ENCODE results near the gene MXD3.

Gene MXD3

GRCh38 chr5:177303121-177303924 lies 8.4 kb downstream of the MXD3 start, which contains the start of the genes PRELID1 and RAB24:
Gene PRELID1 (plus strand): TSS chr5:177303799. CDS start chr5:177303986, 187 bp downstream.
Gene RAB24 (minus strand): TSS chr5:177303719. CDS start chr5:177303288, 431 bp downstream.
- peak; percentile 88 for DNase-seq (ENCODE audit: low spot score)

DNA sequence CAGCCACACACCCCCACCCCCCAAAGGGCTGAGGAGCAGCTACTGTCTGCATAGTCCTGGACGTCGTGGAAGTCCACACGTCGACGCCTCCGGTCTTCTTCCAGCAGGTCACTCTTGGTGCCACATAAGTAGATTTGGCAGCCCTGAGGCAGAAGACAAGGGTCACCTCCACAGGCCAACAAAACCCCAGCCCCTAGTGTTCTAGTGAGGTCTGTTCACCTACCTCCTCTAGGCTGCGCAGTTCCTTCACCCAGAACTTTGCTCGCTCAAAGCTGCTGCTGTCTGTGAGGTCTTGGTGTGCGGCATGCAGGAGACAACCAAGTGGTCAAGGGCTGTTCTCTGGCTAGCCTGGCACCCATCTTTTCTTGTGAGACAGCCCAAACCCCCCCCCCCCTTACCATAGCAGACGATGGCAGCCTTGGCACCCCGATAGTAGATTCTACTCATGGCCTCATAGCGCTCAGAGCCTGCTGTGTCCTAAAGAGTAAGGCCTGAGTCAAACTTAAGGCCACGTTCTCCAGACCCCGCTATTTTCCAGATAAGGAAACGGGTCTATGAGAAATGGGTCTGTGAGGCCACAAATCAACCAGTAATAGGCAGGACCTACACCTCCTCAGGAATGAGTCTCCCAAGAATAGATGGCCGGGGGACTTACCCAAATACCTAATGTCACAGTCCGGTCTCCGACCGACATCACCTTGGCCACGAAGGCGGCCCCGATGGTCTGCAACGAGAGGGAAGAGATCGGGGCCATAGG lies 9.2 kb downstream of the MXD3 start:
- DNase-seq (ENCODE audit: low spot score), result no peak

DNA sequence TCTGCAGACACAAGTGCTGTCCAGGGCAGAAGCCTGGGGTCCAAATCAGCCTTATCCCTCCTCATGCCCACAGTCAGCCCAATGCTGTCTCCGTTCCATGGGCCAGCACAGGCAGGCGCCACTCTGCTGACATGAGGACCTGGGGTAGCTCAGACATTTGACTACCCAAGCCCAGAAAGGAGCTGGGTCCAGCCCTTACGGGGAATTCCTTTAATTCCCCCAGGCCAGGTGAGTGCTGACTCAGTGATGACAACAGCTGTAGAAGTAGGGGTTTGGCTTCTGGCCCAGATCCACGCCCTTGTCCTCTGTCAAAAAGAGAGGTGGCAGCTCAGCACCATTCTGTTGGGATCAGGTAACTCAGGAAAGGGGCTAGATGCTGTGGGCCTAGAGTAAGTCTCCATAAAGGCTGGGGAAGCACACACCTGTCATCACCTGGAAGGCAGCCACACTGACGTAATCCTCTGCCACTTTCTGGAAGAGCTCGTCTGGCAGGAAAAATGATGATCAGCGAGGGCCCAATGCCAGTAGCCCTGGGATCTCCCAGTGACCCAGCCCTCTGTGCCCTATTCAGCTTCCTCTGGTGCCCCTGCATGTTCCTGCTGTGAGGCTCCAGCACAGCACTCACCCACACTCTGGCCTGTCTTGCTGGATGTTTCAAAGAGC lies 10.1 kb downstream of the MXD3 start:
- DNase-seq (ENCODE audit: low spot score), result peak; percentile 24

GRCh38 chr5:177300951-177301350 lies 10.7 kb downstream of the MXD3 start:
- no peak for DNase-seq (ENCODE audit: low spot score)

- DNase-seq (ENCODE audit: low spot score), result no peak
Measured at GRCh38 chr5:177300236-177300880, 11.3 kb downstream of the MXD3 start.

- no peak for DNase-seq (ENCODE audit: low spot score)
Measured at GRCh38 chr5:177299697-177300096, 12.0 kb downstream of the MXD3 start.

- no peak for DNase-seq (ENCODE audit: low spot score)
Measured at GRCh38 chr5:177297922-177298321, 13.8 kb downstream of the MXD3 start.

GRCh38 chr5:177296581-177296980 lies 15.1 kb downstream of the MXD3 start:
- no peak for DNase-seq (ENCODE audit: low spot score)

DNA sequence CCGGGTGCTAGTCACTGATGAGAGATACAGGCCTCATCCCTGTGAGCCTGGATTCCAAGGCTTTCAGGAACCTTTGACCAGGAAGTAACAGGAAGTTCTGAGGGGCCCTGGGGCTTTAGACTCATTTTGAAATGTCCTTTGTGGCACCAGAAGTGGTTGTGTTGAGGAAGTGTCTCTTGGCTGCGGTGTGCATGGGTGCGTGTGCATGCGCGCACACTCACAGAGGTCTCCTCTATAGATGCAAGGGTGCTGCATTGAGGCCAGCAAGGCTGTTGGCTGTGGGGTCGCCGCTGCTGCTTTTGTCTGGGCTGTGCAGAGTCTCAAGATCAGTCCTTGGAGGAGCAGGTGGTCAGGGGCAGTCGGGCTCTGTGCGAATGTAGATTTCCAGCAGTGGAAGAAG lies 15.8 kb downstream of the MXD3 start:
- no peak for DNase-seq (ENCODE audit: low spot score)

DNA sequence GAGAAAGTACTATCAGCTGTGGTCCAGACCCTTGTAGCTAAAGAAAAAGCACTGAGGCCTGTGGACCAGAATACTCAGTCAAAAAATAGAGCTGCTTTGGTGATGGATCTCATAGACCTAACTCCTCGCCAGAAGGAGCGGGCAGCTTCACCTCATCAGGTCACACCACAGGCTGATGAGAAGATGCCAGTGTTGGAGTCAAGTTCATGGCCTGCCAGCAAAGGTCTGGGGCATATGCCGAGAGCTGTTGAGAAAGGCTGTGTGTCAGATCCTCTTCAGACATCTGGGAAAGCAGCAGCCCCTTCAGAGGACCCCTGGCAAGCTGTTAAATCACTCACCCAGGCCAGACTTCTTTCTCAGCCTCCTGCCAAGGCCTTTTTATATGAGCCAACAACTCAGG lies 17.1 kb downstream of the MXD3 start:
- DNase-seq (ENCODE audit: low spot score), result no peak

- DNase-seq (ENCODE audit: low spot score), result no peak
Measured at GRCh38 chr5:177293819-177294581, 17.7 kb downstream of the MXD3 start.

DNA sequence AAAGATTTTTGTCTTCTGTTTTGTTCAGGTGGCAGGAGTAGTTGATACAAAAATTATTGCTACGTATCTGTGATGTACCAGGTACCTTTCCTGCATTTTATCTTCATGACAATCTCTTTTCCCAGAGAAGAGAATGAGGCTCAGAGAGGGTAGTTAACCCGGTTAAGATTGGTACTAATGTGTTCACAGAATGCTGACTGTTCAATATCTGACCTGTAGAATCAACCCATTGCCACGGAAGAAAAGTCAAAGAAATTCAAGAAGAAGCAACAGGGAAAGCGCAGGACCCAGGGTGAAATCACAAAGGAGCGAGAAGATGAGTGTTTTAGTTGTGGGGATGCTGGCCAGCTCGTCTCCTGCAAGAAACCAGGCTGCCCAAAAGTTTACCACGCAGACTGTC lies 20.0 kb downstream of the MXD3 start:
- no peak for DNase-seq (ENCODE audit: low spot score)

GRCh38 chr5:177290816-177291596 lies 20.7 kb downstream of the MXD3 start:
- no peak for DNase-seq (ENCODE audit: low spot score)

- DNase-seq (ENCODE audit: low spot score), result no peak
Measured at GRCh38 chr5:177288191-177288590, 23.5 kb downstream of the MXD3 start.

GRCh38 chr5:177276886-177277285 lies 34.8 kb downstream of the MXD3 start:
- no peak for DNase-seq (ENCODE audit: low spot score)

DNA sequence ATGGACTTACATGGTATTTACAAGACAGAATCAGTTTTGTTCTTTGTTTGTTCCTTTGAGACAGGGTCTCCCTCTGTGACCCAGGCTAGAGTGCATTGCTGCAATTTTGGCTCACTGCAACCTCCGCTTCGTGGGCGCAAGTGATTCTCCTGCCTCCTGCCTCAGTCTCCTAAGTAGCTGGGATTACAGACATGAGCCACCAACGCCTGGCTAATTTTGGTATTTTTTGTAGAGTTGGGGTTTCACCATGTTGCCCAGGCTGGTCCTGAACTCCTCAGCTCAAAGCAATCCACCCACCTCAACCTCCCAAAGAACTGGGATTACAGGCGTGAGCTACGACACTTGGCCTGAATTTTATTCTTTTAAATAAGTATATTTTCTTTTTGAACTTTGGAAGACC lies 35.8 kb downstream of the MXD3 start:
- no peak for DNase-seq (ENCODE audit: low spot score)

DNA sequence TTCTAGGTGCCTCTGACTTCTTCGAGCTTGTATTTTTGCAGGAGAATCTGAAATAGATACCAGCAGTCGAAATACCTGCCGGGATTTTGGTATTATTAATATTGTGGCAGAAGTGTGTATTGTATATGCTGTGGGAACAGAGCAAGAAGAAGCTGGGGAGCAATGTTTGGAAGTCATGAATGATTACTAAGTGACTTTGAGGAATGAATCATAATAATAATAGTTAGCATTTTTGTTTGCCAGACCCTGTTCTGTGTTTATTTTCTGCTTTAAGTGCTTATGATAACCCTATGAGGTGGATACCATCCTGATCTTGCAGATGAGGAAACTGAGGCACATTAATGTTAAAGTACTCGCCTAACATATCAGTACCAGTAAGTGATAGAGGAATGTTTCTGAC lies 40.6 kb downstream of the MXD3 start:
- no peak for DNase-seq (ENCODE audit: low spot score)

DNA sequence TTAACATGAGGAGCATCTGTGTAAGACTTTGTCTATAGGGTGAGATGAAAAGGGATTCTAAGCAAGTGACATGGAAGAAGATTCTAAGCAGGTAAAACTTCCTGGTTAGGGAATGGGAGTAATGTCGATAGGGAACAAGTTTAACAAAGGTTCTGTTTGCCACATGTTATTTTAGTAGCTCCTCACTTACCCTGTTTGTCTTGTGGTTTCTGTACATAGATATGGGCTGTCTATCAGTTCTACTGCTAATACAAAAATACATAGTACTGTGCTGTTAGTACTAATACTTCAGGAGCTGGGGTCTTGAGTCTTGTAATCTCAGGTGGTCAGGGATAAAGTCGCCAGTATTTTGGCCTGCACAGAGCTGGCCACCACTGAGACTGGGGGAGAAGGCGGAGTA lies 41.0 kb downstream of the MXD3 start:
- no peak for DNase-seq (ENCODE audit: low spot score)

GRCh38 chr5:177269976-177270375 lies 41.7 kb downstream of the MXD3 start:
- DNase-seq (ENCODE audit: low spot score), result no peak

GRCh38 chr5:177269232-177269895 lies 42.3 kb downstream of the MXD3 start:
- no peak for DNase-seq (ENCODE audit: low spot score)
